ENCODE results near the gene KIF16B.

KIF16B gene

DNA sequence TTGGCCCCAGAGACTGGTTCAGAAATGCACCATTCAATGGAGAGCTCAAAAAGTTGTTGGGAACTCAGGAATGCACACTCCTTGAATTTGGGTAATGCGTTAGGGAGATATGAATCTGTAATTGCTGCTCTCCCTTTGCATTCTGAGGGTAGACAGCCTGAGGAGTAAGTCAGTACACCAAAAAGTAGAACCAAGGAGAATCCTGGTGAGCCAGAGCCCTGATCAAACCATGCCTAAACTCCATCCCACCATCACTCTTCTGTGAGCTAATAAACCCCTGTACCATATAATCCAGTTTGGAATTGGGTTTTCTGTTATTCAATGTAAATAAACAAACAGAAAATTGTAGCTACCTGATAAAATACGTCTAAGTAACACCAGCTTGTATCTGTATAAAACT, 90.2 kb downstream of the KIF16B start:
- in situ Hi-C loops (cut with HindIII; ENCODE audit: low sequenced_read_pairs): no loop called here

DNA sequence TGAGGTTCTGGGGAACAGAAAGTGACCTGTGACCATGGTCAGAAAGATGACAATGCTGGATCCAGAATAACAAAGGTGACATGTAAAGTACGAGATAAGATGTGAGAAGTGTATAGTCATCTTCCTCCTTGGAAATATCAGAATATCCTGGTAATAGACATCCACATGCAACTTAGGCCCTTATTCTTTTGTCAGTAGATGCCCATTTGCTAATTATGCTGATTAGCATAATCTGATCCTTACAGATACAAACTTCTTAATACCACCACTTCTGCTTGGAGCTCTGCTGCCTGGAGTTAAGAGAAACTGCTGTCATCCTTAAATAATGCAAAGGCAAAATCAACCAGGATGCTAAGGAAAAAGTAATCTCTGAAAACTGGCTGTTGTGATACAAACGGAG, 91.3 kb downstream of the KIF16B start:
- in situ Hi-C loops (cut with HindIII; ENCODE audit: low sequenced_read_pairs): no loop called here

DNA sequence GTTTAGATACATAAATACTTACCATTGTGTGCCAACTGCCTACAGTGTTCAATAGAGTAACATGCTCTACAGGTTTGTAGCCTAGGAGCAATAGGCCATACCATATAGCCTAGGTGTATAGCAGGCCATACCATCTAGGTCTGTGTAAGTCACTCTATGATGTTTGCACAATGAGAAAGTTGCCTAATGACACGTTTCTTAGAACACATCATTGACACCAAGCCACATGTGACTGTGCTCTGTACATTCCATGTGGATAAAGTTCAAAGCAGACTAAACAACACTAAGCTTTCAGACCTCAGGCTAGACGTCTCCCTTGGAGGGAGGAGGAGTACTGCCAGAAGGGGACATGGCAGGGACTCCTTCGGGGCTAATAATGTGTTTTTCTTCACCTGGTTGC, 93.6 kb downstream of the KIF16B start:
- in situ Hi-C loops (cut with HindIII; ENCODE audit: low sequenced_read_pairs): no loop called here

DNA sequence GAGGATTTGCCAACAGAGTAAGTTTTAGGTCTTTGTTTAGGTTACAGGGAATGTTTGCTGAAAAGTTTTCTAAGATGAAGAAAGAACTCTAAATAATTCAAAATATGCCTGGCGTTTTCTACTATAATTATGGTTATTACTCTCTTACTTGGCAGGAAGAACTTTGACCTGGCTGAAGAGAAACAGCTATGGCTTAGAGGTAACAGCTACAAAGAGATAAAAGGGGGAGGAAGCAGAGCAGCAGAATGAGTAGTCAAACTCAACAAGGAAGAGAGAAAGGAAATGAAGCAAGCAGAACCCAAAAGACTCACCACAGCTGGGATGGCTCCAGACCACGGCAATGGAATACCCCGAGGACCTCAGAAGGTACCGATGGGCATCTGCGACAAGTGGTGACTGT, 95.6 kb downstream of the KIF16B start:
- in situ Hi-C loops (cut with HindIII; ENCODE audit: low sequenced_read_pairs): no loop called here

DNA sequence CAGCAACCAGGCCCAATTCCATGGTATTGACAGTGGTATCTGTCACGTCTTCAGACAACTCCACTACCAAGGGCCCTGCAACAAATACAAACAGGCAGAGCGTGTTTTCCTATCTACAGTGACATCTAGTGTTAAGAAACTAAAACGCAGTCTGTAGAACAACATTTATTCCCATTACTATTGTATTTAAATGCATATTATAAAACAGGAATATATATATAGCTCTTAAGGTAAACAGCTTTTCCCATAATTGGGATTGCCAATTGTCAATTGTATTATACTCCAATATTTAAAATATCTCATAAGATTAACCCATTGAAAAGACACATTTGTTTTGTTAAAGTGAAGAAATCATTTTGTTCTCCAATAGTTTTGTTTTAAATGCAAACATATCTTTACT, 97.2 kb downstream of the KIF16B start:
- in situ Hi-C loops (cut with HindIII; ENCODE audit: low sequenced_read_pairs): no loop called here

DNA sequence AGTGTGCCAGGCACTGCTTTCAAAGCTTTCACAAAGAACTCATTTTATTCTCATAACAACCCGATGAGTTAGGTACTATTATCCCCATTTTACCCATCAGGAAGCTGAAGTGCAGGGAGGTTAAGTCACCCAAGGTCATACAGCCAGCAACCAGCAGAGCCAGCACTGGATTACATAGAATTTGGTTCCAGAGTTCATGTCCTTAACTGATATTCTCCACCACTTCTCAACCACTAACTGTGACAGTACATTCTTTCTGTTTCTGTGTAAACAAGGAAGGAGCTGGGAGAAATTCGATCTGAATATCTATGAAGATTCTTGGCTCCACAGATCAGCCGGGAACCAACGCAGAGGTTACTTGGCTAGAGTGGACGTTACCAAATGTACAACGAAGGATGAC, 98.0 kb downstream of the KIF16B start:
- in situ Hi-C loops (cut with HindIII; ENCODE audit: low sequenced_read_pairs): no loop called here

DNA sequence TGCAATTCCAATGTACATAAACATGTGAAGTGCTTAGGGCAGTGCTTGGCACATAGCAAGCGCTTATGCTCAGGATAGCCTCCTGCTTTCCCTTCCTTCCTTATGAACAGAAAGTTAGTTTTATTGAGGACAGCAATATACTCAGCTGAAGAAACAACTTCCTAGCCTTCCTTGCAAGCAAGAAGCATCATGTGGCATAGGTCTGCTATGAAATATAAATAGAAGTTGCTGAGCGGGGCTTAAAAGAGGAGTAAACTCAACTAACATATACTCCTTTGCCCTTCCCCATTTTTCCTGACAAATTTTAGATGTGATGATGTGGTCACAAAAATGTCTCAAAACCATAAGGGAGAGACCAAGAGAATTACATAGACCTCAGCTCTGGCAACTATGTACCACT, 98.9 kb downstream of the KIF16B start:
- in situ Hi-C loops (cut with HindIII; ENCODE audit: low sequenced_read_pairs): no loop called here

DNA sequence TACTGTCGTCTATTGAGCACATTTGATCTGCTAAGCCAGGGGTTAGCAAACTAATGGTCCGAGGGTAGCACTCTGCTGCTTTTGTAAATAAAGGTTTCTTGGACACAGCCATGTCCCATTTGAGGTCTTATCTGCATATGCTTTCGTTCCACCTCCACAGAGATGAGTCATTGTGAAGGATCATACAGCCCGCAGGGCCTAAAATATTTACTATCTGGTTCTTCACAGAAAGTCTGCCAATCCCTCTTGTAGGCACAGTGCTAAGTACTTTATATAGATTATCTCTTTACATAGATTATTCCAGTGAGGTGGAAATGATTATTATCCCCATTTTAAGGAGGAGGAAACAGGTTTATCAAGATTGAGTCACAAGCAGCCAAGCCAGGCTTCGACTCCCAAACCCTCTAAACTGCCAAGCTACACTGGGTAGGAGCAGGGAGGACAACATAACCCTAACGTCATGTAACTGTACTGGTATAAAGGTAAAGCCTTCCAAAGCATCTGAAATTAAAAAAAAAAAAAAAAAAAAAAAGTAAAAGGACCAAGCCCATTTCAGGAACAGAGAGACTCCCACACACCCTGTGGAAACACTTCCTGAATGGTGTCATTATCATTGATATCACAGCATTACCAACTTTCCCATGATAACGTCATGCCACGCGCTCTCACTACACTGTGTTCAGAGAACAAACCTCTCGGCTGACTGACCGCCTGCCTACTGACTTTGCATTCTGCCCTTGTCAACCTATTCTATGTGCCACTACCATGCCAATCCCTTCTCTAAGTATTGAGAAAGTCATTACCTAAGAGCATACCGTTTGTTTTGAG, 101.0 kb downstream of the KIF16B start:
- in situ Hi-C loops (cut with HindIII; ENCODE audit: low sequenced_read_pairs): no loop called here

DNA sequence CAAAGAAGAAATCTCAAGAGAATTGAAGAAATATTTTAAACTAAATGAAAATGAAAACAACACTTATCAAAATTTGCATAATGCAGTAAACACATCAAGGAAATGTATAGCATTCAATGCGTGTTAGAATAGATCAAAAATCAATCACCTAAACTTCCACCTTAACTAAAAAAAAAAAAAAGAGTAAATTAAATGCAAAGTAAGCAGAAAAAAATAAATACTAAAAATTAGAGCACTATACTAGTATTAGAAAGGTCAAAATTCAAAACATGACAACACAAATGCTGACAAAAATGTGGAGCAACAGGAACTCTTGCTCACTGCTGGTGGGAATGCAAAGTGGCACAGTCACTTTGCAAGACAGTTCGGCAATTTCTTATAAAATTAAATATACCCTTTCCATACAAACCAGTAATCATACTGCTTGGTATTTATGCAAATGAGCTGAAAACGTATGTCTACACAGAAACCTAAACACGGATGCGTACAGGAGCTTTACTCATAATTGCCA, 103.8 kb downstream of the KIF16B start:
- in situ Hi-C loops (cut with HindIII; ENCODE audit: low sequenced_read_pairs): no loop called here

DNA sequence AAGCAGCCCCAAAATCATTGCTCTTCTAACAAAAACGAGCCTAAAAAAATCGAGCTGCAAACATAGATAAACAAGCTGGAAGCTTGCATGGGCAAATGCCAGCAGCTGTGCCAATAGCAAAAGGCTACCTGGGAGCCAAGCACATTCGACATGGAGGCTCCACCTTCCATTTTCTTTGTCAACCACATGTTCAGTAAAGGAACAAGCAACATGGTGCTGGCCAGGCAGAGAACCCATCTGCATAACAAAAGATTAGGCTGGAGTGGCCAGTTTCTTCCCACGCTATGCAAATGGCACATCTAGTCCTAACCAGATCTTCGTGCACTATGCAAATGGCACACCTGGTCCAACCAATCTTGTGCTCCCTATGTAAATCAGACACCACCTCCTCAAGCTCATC, 110.5 kb downstream of the KIF16B start:
- in situ Hi-C loops (cut with HindIII; ENCODE audit: low sequenced_read_pairs): no loop called here

DNA sequence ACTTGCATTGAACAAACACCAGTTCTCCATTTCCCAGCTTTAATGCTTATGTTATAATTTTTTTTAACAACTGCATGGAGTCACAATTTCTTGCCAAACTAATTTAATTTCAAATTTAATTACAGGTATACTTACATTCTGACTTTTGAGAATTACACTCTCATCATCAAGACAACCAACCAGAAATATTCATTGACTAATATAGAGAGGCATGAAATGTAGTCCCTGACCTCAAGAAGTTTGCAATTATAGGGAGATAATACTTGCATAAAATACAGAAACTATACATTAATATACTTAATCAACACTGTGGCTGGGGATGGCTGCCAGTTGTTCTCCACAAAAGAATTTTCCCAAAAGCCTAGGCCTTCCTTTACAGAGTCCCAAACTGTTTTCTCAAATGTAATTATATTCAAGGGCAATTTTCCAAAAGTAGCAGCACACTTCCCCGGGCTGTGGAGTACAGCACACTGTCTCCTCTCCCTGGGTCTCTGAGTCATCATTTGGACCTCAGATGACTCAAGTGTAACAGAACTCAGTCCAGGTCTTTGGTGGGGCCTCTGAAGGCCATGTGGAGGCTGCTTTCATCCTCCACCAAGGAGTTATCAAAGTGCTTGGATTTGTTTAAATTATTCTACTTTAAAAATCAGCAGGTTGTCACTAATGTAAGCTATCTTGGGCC, 114.1 kb downstream of the KIF16B start:
- in situ Hi-C loops (cut with HindIII; ENCODE audit: low sequenced_read_pairs): no loop called here

DNA sequence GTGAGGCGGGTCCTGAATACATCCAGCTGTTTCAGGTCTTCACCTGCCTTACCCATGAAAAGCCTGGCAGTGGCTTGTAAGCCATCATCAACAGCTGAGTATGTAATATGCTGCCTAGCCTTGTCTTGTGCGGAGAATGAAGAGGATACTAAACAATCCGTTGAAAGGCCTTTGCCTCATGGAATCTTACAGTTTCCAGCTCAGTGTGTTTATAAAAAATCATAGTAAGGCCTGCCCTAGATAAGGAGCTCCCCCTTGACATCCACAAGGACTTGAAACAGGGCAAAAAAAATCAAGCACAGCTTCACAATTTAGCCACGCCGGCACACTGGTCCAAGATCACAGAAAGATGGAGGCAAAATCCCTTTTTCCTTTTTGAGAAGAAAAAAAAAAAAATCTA, 115.7 kb downstream of the KIF16B start:
- in situ Hi-C loops (cut with HindIII; ENCODE audit: low sequenced_read_pairs): no loop called here

DNA sequence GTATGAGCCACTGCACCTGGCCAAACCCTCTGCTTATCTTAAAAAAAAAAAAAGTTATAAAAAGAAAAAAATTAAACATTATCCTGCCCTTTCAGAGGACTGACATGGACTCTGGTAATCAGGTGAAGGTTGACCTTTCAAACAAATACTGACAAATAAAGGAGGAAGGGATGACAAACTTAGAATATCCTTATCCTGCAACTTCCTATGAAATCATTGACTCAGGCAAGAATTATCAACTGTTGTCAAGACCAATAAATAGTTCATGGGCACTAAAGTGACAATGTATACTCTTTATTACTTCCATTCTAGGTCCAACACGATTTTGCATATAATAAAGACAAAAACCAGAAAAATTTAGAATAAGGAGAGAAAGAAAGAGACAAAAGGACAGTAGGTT, 117.9 kb downstream of the KIF16B start:
- in situ Hi-C loops (cut with HindIII; ENCODE audit: low sequenced_read_pairs): no loop called here

DNA sequence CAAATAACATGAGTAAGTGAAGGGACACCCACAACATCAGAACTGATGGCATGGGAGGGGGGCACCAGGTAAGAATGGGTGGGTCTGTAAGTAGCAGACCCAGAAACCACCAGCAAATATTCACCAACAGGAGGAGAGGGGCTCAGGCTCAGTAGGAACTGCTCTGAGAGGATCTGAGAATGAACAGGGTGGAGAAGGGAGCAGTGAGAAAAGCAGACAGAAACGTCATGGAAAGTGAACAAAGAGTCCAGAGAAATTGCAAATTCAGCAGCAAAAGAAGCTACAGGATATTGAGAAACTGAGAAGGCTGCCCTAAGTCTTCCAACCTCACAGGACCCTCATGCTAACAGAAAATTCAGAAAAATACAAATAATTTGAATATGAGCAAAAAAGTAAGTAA, 121.3 kb downstream of the KIF16B start:
- in situ Hi-C loops (cut with HindIII; ENCODE audit: low sequenced_read_pairs): loop anchor here (5.0 kb wide), 1 partner anchor 50 kb away; no protein-coding TSS in a partner anchor

DNA sequence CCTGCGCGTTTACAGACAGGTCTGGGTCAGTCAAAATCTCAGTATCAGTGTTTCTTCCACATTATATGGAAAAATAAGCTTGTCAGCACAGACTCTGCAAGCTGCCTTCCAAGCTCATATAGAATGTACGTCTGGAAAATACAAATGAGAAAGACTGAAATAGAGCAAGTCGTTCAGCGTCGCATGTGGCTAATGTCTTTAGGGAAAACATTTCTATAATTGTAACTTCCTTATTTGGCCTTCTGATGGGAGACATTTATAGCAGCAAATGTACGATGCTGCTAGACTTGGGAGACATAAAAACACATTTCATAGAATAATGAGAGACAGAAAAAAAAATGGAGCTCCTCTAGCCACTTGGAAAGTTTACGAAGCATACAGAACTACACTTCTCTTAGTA, 122.2 kb downstream of the KIF16B start:
- in situ Hi-C loops (cut with HindIII; ENCODE audit: low sequenced_read_pairs): loop anchor here (5.0 kb wide), 1 partner anchor 49 kb away; no protein-coding TSS in a partner anchor

DNA sequence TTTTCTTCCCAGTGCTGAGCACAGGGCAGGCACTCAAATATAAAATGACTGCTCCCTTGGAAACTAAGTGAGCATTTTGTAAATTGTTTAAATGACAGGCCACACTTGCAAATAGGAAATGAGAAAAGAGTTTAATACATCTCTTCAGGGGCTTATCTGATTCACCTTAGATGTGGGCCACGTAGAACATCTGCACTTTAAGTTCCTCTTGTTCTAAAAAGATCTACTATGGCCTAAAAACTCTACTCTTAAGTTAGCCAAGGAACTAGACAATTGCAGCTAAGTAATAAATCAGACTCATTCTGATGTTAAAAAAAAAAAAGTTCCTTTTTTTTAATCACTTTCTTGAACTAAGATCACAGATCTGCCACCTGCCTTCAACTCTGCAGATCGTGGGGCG, 126.3 kb downstream of the KIF16B start:
- in situ Hi-C loops (cut with HindIII; ENCODE audit: low sequenced_read_pairs): no loop called here

DNA sequence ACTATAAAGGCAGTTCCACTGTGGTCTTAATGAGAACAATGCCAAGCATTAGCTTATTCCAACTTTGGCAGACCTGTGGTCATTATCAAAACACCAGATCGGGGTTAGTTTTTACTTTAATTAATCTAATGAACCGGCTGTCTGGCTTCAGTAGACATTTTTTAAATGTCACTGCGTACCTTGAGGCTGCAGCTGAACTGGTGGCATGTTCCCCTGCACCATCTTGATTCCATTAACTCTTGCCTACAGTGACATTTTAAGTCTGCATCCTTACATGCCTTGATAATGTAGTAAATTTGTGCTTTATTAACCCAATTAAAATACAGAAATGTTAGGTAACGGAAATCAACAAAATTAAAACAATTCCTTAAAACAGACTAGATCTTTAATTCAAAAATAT, 127.0 kb downstream of the KIF16B start:
- in situ Hi-C loops (cut with HindIII; ENCODE audit: low sequenced_read_pairs): no loop called here

DNA sequence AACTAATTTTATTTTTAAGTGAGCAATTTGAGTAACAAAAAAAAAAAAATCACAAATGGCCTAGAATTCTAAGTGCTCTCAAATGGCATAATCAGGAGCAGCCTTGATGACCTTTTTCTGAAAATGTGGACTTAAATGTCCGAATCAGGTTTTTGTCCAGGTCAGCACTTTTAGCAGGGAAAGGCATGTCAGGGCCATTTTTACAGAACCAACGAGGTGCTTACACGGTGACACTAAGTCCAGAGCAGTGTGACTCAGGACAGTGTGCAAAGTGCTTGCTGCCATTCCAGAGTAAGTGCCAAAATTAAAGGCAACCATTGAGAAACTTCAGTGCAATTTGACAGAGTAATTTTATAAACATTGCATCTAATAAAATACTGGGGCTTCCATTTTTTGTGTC, 127.8 kb downstream of the KIF16B start:
- in situ Hi-C loops (cut with HindIII; ENCODE audit: low sequenced_read_pairs): no loop called here

DNA sequence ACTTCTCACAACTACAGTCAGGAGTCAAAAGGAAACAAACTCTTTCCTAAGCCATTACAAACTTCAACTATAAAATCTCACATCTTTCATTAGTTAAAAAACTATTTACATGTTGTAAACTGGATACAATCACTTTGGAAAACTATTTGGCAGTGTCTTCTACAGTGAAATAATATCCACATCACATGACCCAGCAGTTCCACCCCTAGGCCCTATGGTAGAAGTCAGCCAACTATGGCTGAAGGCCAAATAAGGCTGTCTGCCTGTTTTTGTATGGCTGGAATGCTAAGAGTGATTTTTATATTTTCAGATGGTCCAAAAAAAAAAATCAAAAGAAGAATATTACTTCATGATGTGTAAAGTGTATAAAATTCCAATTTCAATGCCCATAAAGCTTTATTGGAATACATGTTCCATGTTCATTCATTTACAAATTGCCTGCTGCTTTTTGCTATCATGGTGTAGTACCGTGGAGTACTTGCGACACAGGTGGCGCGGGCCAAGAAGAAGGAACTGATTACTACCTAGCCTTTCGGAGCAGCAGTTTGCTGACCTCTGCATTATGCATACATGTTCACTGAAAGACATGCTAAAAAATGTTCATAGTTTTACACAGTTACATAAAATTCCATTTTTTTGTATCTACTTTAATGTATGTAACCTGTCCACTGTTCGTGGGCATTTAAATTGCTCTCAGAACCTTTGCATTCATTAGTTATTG, 129.0 kb downstream of the KIF16B start:
- in situ Hi-C loops (cut with HindIII; ENCODE audit: low sequenced_read_pairs): no loop called here

DNA sequence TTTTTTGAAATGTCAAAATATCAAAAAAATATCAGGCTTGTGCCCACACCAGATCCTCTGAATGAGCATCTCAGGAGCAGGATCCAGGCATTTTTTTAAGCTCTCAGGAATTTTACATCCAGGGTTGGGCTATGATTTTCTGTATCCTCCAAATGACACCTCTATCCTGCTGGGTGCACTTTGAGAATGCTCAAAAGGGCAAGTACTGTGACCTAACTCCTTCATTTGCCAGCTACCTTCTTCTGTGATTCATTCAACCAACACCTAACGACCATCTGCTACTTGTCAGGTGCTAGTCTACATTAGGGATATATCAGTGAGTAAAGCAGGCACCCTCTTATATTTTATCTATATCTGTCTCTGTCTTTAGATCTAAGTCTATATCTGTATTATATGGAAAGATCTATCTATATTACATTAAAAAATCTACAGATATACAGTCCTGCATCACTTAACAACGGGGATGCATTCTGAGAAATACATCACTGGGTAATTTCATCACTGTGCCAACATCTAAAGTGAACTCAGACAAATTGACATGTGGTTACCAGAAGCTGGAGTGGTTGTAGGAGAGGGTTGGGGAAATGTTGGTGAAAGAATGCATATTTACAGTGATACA, 131.6 kb downstream of the KIF16B start:
- in situ Hi-C loops (cut with HindIII; ENCODE audit: low sequenced_read_pairs): no loop called here

DNA sequence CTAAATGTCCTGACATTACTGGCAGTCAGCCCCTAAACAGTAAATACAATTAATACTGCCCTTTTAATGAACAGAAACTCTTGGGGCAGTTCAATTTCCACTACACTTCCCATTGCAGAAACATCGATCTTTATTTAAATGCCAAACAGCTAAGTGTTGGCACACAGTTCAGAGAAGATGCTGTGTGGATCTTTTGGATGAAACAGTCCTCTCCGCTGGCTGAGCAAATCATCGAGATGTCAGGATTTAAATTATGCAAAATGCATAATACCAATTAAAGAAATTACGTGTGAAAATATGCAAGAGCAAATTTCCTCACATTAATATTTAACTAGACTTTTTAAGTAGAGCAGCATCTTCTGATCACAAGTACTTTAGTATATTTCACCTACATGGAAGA, 132.6 kb downstream of the KIF16B start:
- in situ Hi-C loops (cut with HindIII; ENCODE audit: low sequenced_read_pairs): no loop called here

Measured in endothelial cell of hepatic sinusoid (primary cell).